Stimulated activated CD8-positive, alpha-beta memory T cell treated with anti-CD3 and anti-CD28 coated beads, Interleukin-7, amount 100 ng/mL, for 48 hours (primary cell): ENCODE results near the gene IFI27.
"Not testable (repeated sequence)": the region's sequence is repeated elsewhere in the genome, so short reads cannot be mapped to it uniquely, and the experiment has no call there.

Source experiments
- DNase-seq, 2 donors: peaks; one replicate each; pipeline ENCODE4 v3.0.0-alpha.2; 2020; ENCODE audit warnings: low read depth in 1 of 2; ENCODE audit errors: extremely low read depth in 1 of 2

The IFI27 gene

GRCh38 chr14:94110552-94111181 lies at the start of gene IFI27:
IFI27 (plus strand) TSS chr14:94110736.
- DNase-seq = no peak

DNA sequence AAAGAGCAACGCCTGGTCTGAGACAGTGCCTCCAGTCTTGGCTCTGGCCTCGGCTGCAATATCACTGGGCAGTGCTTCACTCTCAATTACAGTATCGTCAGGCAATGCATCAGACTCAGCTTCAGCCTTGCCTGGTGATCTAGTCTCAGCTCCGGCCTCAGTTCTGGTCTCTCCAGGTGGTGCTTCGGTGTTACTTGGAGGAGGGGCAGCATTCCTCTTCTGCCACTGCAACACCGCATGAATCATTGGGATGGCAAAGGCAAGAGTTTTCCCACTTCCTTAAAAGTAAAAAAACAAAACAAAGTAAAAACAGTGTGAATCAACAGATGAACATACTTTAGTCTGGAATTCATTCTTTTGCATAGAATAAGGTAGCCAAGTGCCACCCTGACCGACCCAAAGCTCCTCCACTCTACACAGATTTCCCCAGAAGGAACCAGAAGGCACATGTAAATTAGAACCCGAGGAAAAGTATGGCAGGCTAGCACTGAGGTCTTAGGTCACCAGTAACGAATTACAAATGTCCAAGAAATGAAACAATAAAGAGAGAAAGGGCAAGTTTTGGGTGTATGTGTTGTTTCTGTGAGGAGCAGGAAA lies 48.1 kb upstream of the IFI27 start:
- DNase-seq = no peak

GRCh38 chr14:94066089-94066676 lies 44.4 kb upstream of the IFI27 start:
- no peak for DNase-seq

- not testable (repeated sequence) for DNase-seq
These were observed 38.5 kb upstream of the IFI27 start for GRCh38 chr14:94072076-94072475.

DNA sequence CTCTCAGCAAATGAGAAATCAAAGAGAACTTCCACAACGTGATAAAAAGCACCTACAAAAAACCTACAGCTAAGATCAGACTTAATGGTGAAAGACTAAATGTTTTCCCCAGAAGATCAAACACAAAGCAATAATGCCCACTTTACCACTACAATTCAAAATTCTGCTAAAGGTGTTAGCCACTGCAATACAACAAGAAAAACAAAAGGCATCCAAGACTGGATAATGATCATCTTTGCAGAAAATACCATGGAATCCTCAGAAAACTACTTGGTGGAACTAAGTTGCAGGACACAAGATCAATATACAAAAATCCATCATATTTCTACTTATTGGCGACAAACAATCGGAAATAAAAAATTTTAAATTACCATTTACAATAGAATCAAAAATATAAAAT lies 36.0 kb upstream of the IFI27 start:
- no peak for DNase-seq

GRCh38 chr14:94075008-94075407 lies 35.5 kb upstream of the IFI27 start:
- DNase-seq = no peak

GRCh38 chr14:94077111-94077821 lies 33.3 kb upstream of the IFI27 start:
- no peak for DNase-seq

DNA sequence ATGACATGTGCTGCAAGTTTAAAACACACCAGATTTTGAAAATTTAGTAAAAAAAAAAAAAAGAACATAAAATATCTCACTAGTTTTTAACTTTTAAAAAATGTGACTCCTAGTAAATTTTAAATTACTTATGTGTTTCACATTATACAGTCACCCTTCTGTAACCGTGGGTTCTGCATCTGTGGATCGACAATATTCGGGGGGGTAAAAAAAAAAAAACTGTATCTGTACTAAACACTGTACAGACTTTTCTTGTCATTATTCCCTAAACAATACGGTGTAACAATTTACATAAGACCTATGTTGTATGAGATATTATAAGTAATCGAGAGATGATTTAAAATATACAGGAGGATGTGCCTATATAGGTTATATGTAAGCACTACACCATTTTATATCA lies 32.7 kb upstream of the IFI27 start:
- no peak for DNase-seq

- no peak for DNase-seq
These were observed 30.5 kb upstream of the IFI27 start for GRCh38 chr14:94079891-94080620.

DNA sequence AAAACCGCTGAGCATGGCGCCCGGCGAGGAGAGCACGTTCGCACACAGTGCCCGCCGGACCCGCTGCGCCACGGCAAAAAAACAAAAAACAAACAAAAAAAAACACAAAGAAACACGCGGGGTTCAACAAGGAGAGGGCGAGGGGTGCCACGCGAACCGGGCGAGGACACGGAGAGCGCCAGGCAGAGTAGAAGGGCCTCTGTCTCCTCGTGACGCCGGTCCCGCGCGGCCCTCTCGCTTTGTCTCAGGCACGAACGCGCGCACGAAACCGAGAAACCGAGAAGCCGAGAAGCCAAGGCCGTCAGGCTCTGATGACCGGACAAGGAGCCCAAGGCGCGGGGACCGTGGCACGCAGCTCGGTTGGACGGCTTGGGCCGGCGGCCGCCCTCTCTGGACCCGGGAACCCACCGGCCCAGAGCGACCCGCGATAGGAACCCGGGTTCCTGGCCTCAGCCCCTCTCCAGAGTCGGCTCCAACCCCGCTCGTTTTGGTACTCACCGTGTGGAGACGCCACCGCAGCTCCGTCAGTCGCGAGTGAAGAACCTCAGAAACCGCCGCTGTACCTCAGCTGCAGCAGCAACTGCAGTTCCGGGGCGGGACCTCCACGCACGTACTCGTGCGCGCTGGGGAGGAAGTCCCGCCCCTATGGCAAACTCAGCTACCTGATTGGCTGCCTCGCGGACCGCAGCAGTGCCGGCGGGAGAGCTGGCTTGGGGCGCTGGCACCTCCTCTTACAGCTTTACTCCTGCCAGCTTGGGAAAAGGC lies 29.7 kb upstream of the IFI27 start, which contains the start of the genes DDX24 and IFI27L1:
DDX24 (minus strand) TSS at position 582 of the 765 bp plus-strand sequence. CDS start 1,460 bp downstream, outside the sequence.
IFI27L1 (plus strand) TSS at position 690 of the 765 bp plus-strand sequence. CDS start 15,628 bp downstream, outside the sequence.
- DNase-seq = peak; percentile 88 to 96

GRCh38 chr14:94081386-94081820 lies 29.1 kb upstream of the IFI27 start:
- no peak for DNase-seq

DNA sequence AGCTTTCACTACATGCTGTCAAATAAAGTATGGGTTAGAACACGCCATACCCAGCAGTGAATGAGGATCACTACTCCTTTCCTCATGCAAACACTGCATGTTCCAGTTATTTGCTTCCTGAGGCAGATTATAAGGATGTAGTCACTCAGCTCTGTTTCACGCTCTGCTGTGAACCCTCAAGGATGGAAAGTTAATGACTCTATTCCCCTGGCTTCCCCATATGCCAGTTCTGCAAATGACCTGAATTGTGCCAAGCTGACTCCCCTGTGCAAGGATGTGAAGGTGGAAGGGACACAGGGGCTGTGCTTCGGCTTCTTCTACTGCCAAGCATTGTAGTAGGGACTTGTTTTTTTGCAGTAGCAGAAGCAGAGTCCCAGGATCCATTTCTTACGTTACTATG lies 22.6 kb upstream of the IFI27 start:
- DNase-seq = no peak

DNA sequence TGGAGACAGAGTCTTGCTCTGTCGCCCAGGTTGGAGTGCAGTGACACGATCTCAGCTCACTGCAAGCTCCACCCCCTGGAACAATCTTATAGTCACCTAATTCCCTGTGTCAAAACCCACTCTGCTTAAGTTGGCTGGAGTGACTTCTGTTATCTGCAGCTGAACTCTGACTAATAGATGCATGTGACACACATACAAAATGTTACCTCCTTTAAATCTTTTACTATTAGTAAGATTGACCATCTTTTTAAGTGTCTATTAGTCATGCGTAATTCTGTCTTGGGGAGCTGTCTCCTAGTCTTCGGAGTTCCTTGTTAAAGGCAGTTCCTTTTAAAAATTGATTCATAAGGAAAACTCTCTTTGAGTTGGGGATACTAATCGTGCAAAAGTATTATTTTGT lies 22.0 kb upstream of the IFI27 start:
- DNase-seq = no peak

DNA sequence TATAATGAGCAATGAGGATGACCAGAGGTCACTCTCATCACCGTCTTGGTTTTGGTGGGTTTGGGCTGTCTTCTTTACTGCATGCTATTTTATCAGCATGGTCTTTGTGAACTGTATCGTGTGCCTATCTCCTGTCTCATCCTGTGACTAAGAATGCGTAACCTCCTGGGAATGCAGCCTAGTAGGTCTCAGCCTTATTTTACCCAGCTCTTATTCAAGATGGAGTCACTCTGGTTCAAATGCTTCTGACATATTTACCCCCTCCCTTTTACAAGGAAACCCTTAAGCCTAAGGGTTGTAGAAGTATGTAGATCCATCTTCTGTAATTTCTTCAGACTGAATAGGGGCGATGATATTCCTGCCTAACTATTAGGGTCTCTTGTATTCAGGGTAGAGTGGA lies 21.1 kb upstream of the IFI27 start:
- no peak for DNase-seq

DNA sequence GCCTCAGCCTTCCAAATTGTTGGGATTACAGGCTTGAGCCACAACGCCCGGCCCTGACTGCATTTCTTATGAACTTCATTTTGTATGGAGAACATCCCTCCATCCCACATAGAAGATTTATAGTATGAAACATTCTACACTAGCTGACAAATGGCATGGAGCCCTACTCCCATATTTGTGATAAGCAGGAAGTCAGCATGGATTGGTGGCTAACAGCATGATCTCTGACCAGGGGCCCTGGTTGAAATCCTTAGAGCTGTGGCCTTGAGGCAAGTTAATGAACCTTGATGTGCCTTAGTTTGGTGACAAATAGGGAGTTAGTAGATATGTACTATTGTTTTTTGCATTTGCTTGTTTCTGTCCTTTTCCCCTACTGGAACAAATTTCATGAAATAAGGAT lies 17.1 kb upstream of the IFI27 start:
- no peak for DNase-seq

DNA sequence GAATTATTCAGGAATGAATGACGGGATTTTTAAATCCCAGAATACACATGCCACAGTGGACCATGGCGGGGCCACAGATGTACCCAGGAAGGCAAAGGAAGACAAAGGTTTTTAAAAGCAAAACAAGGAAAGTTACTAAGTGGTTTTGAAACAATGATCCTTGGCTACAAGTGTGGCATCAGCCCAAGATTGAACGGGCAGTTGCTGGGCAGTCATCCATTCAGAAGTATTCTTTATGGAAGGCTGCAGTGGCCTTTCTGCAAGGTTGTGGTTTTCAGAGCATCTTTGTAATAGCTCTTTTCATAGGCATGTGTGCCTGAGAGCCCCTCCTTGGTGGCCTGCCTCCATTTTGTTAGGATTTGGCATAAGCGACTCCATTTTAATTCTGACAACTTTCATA lies 13.4 kb upstream of the IFI27 start:
- no peak for DNase-seq

DNA sequence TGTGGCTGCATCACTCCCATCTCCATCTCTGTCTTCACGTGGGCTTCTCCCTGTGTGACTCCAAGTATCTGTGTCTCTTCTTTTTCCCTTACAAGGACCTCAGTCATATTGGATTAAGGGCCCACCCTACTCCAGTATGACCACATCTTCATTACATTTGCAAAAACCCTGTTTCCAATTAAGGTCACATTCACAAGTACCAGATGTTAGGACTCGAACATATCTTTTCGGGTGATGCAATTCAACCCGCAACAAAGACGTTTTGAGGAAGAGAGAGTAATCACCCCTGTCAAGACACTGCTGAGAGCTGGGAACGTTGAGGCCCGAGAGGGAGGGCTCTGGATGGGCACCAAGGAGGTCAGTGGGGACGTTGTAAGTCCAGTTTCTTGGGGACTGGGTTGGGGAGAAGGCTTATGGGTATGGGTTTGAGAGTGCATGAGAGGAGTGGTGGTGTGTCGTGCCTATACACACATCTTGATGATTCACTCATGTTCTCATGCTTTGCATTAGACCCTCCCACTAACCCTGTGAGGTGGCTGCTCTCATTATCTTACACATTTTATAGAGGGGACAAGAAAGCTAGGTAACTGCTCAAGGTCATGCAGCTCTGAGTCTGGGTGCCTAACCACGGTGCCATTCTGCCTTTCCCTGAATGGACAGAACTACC lies 12.1 kb upstream of the IFI27 start:
- no peak for DNase-seq

- no peak for DNase-seq
These were observed 11.5 kb upstream of the IFI27 start for GRCh38 chr14:94099006-94099405.

- no peak for DNase-seq
These were observed 9.7 kb upstream of the IFI27 start for GRCh38 chr14:94100847-94101246.

- DNase-seq = no peak
These were observed 8.8 kb upstream of the IFI27 start for GRCh38 chr14:94101748-94102147.
